Frontal cortex (tissue), 4 donors: ENCODE results near the gene SUSD3. TPM values are rescaled to one million over a fixed set of nuclear protein-coding genes. Genes with fewer than 3 reads are reported as not detected.
"Not testable (repeated sequence)": the region's sequence is repeated elsewhere in the genome, so short reads cannot be mapped to it uniquely, and the experiment has no call there.

Experiments
- DNase-seq, 2 donors: peaks; one replicate each; pipeline ENCODE4 v3.0.0; 2012; ENCODE audit warnings: low spot score in 2 of 2
- FAIRE-seq: peaks from 2 replicates; lab custom pipeline; 2012; peaks lifted over from hg19 to GRCh38; lab: Jason Lieb, UNC
- total RNA-seq: library from RNA; depleted of rRNA; stranded (reverse); fragments of >200 nt; gene quantifications from one replicate; pipeline ENCODE4 v1.2.3, GENCODE V29; 2014
- donor health status: control.
- donor health status: control.
- donor health status: control.

Gene SUSD3
- total RNA-seq, result 0.41 TPM

DNA sequence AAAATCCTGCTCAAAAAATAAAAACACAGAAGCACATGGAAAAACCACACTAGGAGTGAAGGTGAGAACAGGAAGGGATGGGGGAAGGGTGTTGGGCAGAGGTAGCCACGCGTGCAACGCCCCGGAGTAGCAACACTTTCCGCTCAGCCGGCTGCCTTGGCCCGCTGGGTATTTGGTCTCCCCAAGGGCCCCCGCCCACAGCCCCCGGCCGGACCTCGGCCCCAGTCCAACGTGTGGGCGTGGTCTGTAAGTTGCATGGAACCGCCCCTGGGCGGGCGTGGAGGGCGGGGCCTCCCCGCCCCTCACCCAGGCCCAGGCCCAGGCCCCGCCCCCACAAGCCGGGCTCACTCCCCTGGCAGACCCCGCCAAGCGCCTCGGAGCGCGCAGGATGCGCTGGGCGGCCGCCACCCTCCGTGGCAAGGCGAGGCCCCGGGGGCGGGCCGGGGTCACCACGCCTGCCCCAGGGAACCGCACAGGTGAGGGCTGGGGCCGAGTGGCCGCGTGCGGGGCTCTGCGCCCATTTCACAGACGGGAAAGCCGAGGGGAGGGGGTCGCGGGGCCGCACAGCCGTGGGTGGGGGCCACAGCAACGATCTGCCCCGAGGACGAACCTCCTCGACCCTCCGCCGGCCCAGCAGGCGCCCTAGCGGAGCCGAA, at the start of gene SUSD3:
Gene SUSD3, plus strand, starts transcription at position 347 of the 656 bp plus-strand sequence. Its CDS starts 42 bp downstream, at position 389.
- no peak for FAIRE-seq
- DNase-seq, result peak; percentile 51 to 68

DNA sequence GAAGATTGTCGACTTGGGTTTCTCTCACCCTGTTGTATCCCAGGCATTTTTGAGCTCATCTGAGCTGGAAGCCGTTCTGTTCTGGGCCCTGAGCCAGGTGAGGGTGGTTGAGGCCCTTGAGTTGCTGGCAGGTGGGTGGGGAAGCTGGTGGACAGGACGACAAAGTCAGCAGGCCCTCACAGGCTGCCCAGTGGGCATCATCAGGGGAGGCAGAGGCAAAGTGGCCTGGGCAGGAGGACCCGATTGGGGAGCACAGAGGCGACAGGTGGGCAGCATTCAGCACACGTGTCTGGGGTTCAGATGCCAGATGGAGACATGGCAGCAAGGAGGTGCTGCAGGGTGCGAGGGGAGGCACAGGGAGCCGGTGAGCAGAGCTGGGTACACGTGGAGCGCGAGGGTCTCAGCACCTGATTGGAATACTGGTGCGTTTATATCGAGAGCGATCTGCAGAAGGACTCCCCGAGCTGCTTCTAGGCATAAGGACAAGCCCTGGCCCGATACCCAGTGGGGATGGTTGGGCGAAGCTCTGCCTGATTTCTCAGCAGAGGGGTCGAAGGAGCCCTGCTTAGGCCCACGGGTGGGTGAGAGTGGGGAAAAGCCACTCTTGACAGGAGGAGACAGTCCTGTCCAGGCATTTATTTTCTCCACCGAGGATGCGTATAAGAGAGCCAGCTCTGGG, 49.0 kb upstream of the SUSD3 start:
- FAIRE-seq (no peak), DNase-seq (no peak)

DNA sequence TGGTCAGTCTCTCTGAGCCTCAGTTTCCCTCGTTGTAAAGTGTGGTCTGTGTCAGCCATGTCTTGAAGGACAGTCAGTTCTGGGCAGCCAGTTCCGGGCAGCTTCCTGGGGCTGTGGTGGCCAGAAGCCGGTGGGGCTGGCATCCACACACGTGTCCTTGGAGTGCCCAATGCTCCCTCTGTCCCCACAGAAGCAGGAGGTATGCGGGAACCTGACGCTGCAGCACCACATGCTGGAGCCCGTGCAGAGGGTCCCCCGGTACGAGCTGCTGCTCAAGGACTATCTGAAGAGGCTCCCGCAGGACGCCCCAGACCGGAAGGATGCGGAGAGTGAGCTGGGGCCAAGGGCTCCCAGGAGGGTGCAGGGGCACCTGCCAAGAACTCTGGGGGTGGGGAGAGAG, 48.4 kb upstream of the SUSD3 start:
- DNase-seq, result no peak
- FAIRE-seq, result no peak

DNA sequence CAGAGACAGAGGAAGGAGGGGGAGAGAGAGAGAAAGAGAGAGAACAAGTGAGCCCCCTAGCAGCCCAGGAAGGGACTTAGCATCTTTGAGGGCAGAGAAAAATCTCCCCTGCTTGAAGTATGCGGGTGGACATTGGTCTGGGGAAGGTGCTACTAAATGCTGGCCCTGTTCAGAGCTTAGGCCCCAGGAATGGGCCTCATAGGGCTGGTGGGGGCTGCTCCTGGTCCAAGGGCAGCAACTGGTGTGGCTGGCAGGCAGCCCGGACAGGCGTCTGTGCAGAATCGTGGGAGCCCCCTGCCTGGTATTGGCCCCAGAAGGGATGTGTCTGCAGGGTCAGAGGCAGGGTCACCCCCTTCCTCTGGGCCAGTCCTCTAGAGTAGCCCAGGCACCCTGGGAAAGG, 47.8 kb upstream of the SUSD3 start:
- DNase-seq (no peak), FAIRE-seq (no peak)

GRCh38 chr9:93011114-93011513, 47.4 kb upstream of the SUSD3 start:
- no peak for FAIRE-seq

DNA sequence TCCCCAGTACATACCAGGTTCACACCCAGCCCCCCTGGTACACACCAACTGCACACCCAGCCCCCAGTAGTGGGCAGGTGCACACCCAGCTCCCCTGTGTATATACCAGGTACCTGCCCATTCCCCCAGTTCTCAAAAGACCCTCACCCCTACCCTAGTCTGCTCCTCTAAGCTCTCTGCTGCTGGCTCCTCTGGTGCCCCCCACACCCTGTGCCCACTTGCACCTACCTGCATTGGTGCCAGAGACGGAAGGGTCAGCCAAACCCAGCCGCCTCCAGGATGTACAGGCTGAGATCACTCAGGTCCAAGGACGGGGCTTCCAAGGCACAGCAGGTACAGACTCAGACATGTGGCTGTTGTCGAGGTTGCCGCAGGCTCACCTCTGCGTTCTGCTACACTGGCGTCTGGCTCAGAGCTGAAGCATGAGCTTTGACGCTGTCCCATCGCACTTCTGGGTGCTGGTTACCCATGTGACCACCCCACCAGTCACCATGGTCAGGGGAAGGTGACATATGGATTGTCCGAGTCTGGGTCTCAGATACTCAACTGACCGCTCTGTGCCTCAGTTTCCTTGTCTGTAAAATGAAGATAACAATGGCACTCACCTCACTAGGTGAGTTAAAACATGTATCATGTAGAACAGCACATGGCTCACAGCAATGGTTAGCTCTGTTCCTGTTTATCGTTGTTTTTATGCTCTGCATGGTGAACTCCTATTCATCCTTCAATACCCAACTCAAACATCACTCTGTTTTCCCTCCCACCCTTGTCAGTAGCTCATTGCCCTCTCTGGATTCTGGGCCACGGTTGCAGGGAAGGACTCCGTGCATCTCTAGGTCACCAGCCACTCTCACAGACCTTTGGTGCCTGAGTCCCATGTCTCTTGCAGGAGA, 45.3 kb upstream of the SUSD3 start:
- FAIRE-seq (no peak), DNase-seq (no peak)

More at GRCh38 chr9:93011114-93011513, 47.4 kb upstream of the SUSD3 start:
- DNase-seq, result no peak

DNA sequence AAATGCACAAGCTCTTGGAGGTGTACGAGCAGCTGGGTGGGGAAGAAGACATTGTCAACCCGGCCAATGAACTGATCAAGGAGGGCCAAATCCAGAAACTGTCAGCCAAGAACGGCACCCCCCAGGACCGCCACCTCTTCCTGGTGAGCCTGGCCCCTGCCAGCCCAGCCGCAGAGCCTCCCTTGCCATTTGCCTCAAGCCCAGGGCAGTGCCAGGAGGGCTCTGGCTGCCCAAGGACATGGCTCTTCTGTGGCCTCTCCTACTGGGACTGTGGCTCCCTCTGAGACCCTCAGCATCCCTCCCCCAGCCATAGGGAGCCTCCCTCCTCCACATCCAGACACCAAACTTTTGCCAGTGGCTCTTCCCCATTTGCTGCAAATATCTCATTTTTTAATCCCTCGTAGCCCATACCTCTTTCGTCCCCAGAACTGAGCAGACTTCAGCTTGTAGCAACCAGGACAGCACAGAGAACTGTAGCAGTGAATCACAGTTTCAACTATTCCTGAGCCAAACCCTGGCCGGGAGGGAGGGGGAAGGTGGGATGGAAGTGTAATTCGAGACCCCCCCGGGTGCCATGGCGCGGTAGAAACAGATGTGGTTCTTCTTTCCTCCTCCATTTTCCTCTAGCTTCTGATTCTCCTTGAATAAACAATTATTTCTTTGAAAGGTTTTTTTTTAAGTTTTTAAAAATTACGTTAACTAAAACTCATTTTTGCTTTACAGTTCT, 44.5 kb upstream of the SUSD3 start:
- FAIRE-seq (no peak), DNase-seq (no peak)

DNA sequence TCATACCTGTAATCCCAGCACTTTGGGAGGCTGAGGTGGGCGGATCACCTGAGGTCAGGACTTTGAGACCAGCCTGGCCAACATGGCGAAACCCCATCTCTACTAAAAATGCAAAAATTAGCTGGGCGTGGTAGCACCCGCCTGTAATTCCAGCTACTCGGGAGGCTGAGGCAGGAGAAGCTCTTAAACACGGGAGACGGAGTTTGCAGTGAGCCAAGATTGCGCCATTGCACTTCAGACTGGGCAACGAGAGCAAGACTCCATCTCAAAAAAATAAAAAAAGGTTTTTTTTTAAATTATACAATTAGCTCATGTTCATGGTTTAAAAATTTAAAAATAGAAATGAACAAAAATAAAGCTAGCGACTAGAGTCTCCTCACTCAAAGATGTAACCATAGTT, 43.3 kb upstream of the SUSD3 start:
- FAIRE-seq, DNase-seq: not testable (repeated sequence)

GRCh38 chr9:93017621-93018020, 40.9 kb upstream of the SUSD3 start:
- DNase-seq (no peak), FAIRE-seq (no peak)

GRCh38 chr9:93020151-93020550, 38.4 kb upstream of the SUSD3 start:
- DNase-seq (no peak), FAIRE-seq (no peak)

DNA sequence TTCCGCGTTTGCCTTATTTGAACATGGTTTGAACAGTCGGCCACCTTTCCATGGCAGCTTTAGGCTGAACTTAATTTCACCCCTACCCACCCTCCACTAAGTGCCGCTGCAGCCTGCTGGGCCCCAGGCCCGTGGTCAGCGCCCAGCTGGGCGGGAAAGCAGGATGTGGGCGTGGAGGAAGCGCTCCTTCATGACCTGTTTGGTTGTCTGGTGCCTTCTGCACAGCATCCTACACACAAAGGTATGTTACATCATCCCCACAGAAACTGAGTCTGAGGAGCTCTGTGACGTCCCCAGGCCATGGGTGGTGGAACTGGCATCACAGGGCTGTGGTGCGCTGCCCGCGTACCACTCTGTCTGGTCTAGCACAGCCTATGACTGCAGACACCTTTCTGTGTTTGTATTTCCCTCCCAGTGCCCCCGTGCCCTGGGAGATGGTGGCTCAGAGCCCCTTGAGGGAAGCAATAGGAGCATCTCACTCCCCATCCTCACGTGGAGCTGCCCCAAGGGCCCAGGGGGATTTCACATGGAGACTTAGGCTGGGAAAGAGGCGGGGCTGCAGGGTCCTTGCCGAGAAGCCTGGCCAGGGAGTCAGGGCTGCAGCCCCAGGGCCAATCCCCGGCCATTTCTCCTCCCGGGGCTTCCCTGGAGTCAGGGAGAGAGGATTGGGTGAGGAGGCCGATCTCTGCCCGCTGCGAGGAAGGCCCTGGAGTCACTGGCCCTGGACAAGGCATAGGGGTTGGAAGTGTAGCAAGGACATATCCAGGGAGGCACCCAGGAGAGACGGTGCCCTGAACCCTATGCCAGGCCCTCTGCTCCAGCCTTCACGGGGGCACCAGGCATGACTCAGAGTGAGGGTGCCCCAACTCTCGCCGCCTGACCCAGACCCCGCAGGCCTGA, 37.5 kb upstream of the SUSD3 start:
- FAIRE-seq (no peak), DNase-seq (no peak)

DNA sequence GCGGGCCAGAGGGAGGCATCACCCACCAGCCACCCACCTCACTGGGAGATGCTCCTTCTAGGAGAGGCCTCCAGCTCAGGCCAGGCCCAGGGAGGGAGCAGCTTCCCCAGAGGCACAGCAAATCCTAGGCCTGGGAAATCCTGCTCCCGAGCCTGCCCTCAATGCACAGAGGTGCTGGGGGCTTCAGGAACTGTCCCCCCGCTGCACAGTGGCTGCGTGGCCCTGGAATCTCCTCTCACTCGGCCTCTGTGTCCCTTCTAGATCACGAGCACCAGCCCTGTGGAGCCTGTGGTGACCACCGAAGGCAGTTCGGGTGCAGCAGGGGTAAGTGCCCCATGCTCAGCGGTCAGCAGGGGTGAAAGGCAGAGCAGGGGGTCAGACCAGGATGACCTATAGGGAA, 36.4 kb upstream of the SUSD3 start:
- DNase-seq, result no peak
- no peak for FAIRE-seq

- no peak for FAIRE-seq
- DNase-seq, result no peak
Measured at GRCh38 chr9:93022721-93023520, 35.6 kb upstream of the SUSD3 start.

- FAIRE-seq (no peak), DNase-seq (no peak)
Measured at GRCh38 chr9:93023521-93023815, 35.0 kb upstream of the SUSD3 start.

GRCh38 chr9:93024646-93024910, 33.9 kb upstream of the SUSD3 start:
- DNase-seq (no peak), FAIRE-seq (no peak)

- DNase-seq (no peak), FAIRE-seq (no peak)
Measured at GRCh38 chr9:93024986-93025630, 33.4 kb upstream of the SUSD3 start.

DNA sequence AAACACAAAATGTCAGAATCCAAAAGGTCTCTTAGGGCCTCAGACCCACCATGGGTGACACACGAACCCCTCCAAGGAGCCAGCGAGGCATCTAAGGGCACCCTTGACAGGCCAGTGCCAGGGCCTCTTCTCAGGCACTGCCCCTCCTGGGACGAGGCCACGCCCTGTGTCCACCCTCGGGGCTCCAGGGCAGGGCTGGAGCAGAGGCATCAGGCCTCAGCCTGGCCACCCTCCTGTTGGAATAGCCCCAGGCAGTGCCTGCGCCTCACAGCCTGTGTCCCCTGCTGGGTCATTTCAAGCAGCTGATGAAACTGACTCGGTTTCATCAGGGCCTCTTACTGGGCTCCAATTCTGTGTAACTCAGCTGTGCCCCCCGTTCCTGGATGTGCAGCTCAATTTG, 32.8 kb upstream of the SUSD3 start:
- DNase-seq, result no peak
- no peak for FAIRE-seq

GRCh38 chr9:93026640-93027039, 31.9 kb upstream of the SUSD3 start:
- FAIRE-seq (no peak), DNase-seq (no peak)
